Heart left ventricle (tissue), 13 donors: ENCODE data around the gene TEX101.

ENCODE experiments used
- CTCF ChIP-seq, 12 donors: fragments of 200-600 bp; sonication (generic) in 4 of 12; IDR thresholded peaks; one replicate each; pipeline versions ENCODE4 v1.5.0 to v1.8.0; 2018 to 2022; ENCODE audit warnings: antibody characterized with exemption in 12 of 12, mild to moderate bottlenecking in 5 of 12
- POLR2A ChIP-seq, 2 donors: fragments of 450-650 bp; IDR thresholded peaks; one replicate each; pipeline ENCODE4 v1.6.1; 2017; ENCODE audit warnings: antibody characterized with exemption in 2 of 2, mild to moderate bottlenecking in 2 of 2, moderate library complexity in 2 of 2
- donor health status: ischemic (EF 13 %, LVEDD 7.1; RV severe dilation, severe dysfunction).
- donor health status: DM: no; HTN: yes; CAD: no.
- donor health status: DM: no; HTN: no; CAD: no.
- donor health status: ischemic (EF 25% LVEDD 6.9; RV normal size, moderate dysfunction).
- donor health status: ischemic (EF 25% LVEDD 5.7; RV mildly dilated, moderate dysfunction).
- donor health status: ischemic (EF 35%, LVEDD 5.7; RV mildly dilated, moderate dysfunction).
- donor health status: nonischemic (EF 11% LVEDD 7.7; RV severe dilation, severe dysfunction).
- donor health status: DM: yes; HTN: yes; CAD: no.
- donor health status: PGD.
- donor health status: ischemic (EF 29% LVEDD 5.4; RV normal size, mild dysfunction).
- donor health status: nonischemic (EF 23%, LVEDD 6.1; RV moderate dilation, normal function).

- TF ChIP-seq CTCF (IDR thresholded peaks at IDR 0.05) (no peak), POLR2A (IDR thresholded peaks at IDR 0.05) (no peak)
These were observed 30.0 kb downstream of the TEX101 start for GRCh38 chr19:43444531-43445287.
